ENCODE results near the gene CHIT1. TPM values are rescaled to one million over a fixed set of nuclear protein-coding genes. Genes with fewer than 3 reads are reported as not detected.
A peak's percentile ranks its signal among the peaks of the same experiment; 100 is the strongest.

Gene CHIT1
- total and polyA plus RNA-seq, 2 of the 8 experiments (the other 6 are each of a cell fraction or from before 2014, with no cell fraction given) = not detected

GRCh38 chr1:203219934-203220333 is 9.5 kb downstream of the CHIT1 start:
- H3K4me2 ChIP-seq (ENCODE audit: insufficient read depth in 1 of 2, low read depth in 2 of 2, low read length in 2 of 2) = no peak overlapping the region
- H3K27me3 ChIP-seq (replicated peaks in 1 of 4; ENCODE audit: control insufficient read depth in 3 of 4, extremely low read depth in 1 of 4, insufficient read depth in 3 of 4, low read length in 3 of 4) = no peaks in the 10 kb centered on the region; a peak in 1 of 7 replicates
- no peak overlapping the region for H2AFZ ChIP-seq (ENCODE audit: low read length)
- H3K23ac ChIP-seq (ENCODE audit: insufficient read length) = no peak overlapping the region
- H3K9ac ChIP-seq (replicated peaks in 1 of 4; ENCODE audit: extremely low read depth in 1 of 4, low read depth in 3 of 4, low read length in 3 of 4) = no peak overlapping the region
- H3K36me3 ChIP-seq (ENCODE audit: control insufficient read depth in 2 of 4, insufficient read depth in 4 of 4, low read length in 3 of 4) = no peaks in the 10 kb centered on the region
- H3K18ac ChIP-seq (ENCODE audit: extremely low read depth, low read length) = no peak overlapping the region
- no peak overlapping the region for H2BK20ac ChIP-seq (ENCODE audit: low read length)
- DNase-seq (ENCODE audit: low read depth in 1 of 2, low spot score in 2 of 2) (peak in 1 of 2 experiments; percentile 55), FAIRE-seq (no peak)
- no peak overlapping the region for H2AK5ac ChIP-seq (ENCODE audit: low read depth, low read length)
- H4K8ac ChIP-seq (ENCODE audit: extremely low read depth, insufficient read depth, low read length) = no peak overlapping the region
- H3K4ac ChIP-seq (replicated peaks; ENCODE audit: insufficient read length, low read depth, low read length) = no peak overlapping the region
- no peak overlapping the region for H2BK12ac ChIP-seq (ENCODE audit: low read depth, low read length)
- peaks cover 0 to 12% (median 11%) of the 10 kb centered on the region in 4 experiments; a peak in 6 of 7 replicates for H3K4me1 ChIP-seq (replicated peaks in 1 of 4; ENCODE audit: control insufficient read depth in 3 of 4, insufficient read depth in 4 of 4, low read length in 3 of 4)
- H3K14ac ChIP-seq (ENCODE audit: insufficient read length) = no peak overlapping the region
- H3K79me2 ChIP-seq (ENCODE audit: control insufficient read depth in 1 of 2, insufficient read depth in 2 of 2, low read length in 2 of 2) = no peaks in the 10 kb centered on the region
- H4K20me1 ChIP-seq (replicated peaks in 1 of 2; ENCODE audit: control insufficient read depth in 1 of 2, insufficient read depth in 2 of 2, low read length in 2 of 2) = no peaks in the 10 kb centered on the region
- no peaks in the 10 kb centered on the region for H3K79me1 ChIP-seq (ENCODE audit: low read depth, low read length)
- H3K27ac ChIP-seq (ENCODE audit: low read depth, low read length) = no peak overlapping the region
- CTCF ChIA-PET (ENCODE audit: partially characterized antibody) = interaction anchor here (0.9 to 18.1 kb wide), 14 partner anchors 13 to 194 kb away, joined by 3 to 479 read pairs (median 62); partner anchors contain the start of genes ADORA1, MYBPH, MYOG and PPFIA4
- no peak overlapping the region for H4K91ac ChIP-seq (replicated peaks; ENCODE audit: insufficient read length, low read length)
- H2BK15ac ChIP-seq (ENCODE audit: low read length) = no peak overlapping the region
- H4K5ac ChIP-seq (ENCODE audit: insufficient read length, low read depth, low read length) = no peak overlapping the region
- 90% methylated on average over 8 of the region's 8 CpGs; no CpG with 5 or more reads in 1 of the 2 experiments for WGBS, 2 experiments (ENCODE audit: extremely low coverage in 1 of 2, insufficient coverage in 1 of 2, insufficient read length in 1 of 2, insufficient replicate concordance in 2 of 2, low coverage in 1 of 2, low lambda C conversion rate in 2 of 2, missing lambda C conversion rate in 1 of 2)
- POLR2A ChIA-PET (ENCODE audit: partially characterized antibody) = interaction anchor here (1.2 kb wide), 1 partner anchor 215 kb away, joined by 4 read pairs; no protein-coding TSS in a partner anchor
- H2BK120ac ChIP-seq (replicated peaks; ENCODE audit: low read depth, low read length) = no peak overlapping the region
- no peak overlapping the region for H2BK5ac ChIP-seq (ENCODE audit: low read depth, low read length)
- no peak overlapping the region for H3K4me3 ChIP-seq (ENCODE audit: extremely low read depth in 1 of 4, insufficient read depth in 2 of 4, low read depth in 3 of 4, low read length in 4 of 4)
- no peaks in the 10 kb centered on the region for H3K9me3 ChIP-seq (ENCODE audit: insufficient read depth in 2 of 2, low read depth in 1 of 2, low read length in 1 of 2)
- H3K23me2 ChIP-seq (ENCODE audit: low read depth, low read length) = no peaks in the 10 kb centered on the region
- no peak overlapping the region for H3K56ac ChIP-seq (replicated peaks; ENCODE audit: insufficient read length, low read depth, low read length)
- TF ChIP-seq GTF2F1 (IDR thresholded peaks at IDR 0.05; ENCODE audit: borderline replicate concordance, low read depth, low read length) (no peak), RFX5 (IDR thresholded peaks at IDR 0.05; ENCODE audit: borderline replicate concordance, low read depth, low read length) (no peak), CHD2 (IDR thresholded peaks at IDR 0.05; ENCODE audit: low read length) (no peak), USF2 (IDR thresholded peaks at IDR 0.05; ENCODE audit: low read length) (no peak), ATF3 (IDR thresholded peaks at IDR 0.05; ENCODE audit: insufficient read depth, low read depth, low read length) (no peak), GABPA (IDR thresholded peaks at IDR 0.05; ENCODE audit: borderline replicate concordance, insufficient read depth, low read length) (no peak), CTCF (IDR thresholded peaks at IDR 0.05; ENCODE audit: control extremely low read depth in 1 of 3, insufficient read depth in 1 of 3, low read depth in 1 of 3, low read length in 3 of 3) (no peak), CBX8 (IDR thresholded peaks at IDR 0.05; ENCODE audit: borderline replicate concordance, low read depth, low read length) (no peak), POU5F1 (IDR thresholded peaks at IDR 0.05; ENCODE audit: low read depth, low read length) (no peak)

All from H1 (cell line).